IPS DF 19.7 (cell line): Measurements from ENCODE around the gene SLC15A4.
"Not testable (repeated sequence)": the region's sequence is repeated elsewhere in the genome, so short reads cannot be mapped to it uniquely, and the experiment has no call there.

Experiments
- DNase-seq: peaks from one replicate; pipeline ENCODE4 v3.0.0-alpha.2; 2013; ENCODE audit warnings: low read depth, low spot score

Gene SLC15A4

DNA sequence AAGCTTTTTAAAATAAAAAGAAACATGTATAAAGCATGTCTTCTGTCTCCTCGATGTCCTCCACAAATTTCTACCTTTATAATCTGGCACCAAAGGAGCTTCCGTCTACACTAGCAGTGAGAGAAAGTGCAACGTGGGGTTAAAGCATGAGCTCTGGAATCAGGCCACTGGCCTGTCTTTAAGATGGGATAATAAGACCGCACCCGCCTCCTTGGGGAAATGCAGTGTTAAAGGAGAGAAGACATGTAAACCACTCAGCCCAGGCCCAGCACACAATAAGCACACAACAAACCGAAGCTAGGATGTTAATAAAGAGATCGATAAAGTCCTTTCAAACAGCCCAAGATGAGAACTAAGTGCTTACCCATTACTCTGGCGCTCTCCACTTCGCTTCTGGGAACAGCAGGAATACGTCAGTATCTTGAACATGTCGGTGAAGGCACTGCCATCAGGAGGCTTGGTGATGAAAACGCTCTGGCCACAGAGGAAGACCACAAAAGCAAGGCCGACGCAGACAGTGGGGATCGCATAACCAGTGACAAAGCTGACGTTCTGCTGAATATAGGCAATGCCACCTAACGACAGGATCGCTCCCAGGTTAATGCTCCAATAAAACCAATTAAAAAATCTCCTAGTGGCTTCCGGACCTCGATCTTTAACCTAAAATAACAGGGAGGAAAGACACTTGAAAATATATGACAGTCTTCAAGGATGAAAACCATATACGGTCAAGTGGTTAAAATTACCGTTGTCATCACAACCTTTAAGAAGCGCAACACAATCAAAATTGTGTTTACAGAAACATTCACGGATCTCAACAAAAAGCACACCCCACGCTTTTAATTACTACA lies 9.1 kb downstream of the SLC15A4 start:
- no peak for DNase-seq

DNA sequence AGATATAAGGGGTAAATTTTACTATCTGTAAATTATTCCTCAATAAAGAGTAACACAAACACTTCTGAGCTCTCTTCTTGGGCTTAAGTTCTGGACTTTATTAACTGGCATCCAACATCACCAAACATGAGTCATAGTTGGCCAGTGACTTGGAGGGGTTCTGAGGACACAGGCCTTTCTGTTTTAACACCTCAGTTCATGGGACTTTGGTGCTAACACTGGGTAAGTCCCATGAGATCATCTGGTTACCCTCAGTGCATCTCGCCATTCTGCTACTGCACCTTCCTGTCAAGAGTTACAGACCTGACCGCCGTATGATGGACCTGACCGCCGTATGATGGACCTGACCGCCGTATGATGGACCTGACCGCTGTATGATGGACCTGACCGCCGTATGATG lies 9.9 kb downstream of the SLC15A4 start:
- no peak for DNase-seq

- no peak for DNase-seq
Measured at GRCh38 chr12:128813392-128813791, 10.4 kb downstream of the SLC15A4 start.

GRCh38 chr12:128811806-128812205 lies 12.0 kb downstream of the SLC15A4 start:
- no peak for DNase-seq

DNA sequence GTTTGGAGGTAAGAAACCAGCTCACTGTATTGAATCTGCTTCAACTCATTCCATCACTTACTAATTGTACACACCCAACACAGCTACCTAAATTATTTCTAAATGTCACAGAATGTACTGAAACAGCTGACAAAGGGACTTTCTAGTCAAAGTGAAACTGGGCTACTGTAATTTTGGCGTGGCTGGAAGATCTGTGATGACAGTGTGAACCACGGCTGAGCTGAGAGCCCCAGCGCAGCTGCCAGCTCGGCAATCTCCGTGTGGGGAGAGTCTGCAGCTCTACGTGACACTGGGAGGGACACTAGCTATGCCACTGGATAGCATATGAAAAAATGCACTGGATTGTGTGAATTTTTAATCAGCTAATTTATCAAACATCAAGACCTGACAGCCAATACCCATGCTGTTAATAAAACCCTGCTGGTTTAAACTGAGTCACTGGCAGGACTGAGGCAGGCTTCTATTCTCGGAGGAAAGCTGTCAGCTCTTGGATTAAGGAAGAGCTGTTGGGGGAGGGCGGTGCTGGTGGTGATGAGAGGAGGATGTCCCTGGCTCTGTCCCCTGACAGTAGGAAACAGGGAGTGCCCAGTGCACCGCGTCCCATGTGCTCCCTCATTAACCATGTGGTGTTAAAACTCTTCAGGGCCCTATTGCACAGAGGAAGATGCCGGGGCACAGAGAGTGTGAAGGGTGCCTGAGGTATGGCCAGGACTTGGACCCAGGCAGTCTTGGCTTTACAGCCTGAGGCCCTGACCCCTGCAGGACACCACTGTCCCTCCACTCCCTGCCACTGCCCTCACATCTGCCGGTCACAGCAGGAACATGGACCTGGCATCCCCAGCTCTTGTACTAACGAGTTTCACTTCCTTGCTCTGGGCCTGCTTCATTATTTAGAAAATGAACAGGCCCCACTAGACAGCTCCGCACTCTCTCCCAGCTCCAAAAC lies 13.3 kb downstream of the SLC15A4 start:
- no peak for DNase-seq

- DNase-seq = no peak
Measured at GRCh38 chr12:128808651-128809050, 15.1 kb downstream of the SLC15A4 start.

GRCh38 chr12:128807161-128807724 lies 16.5 kb downstream of the SLC15A4 start:
- DNase-seq = no peak

GRCh38 chr12:128806573-128806972 lies 17.2 kb downstream of the SLC15A4 start:
- DNase-seq = no peak

DNA sequence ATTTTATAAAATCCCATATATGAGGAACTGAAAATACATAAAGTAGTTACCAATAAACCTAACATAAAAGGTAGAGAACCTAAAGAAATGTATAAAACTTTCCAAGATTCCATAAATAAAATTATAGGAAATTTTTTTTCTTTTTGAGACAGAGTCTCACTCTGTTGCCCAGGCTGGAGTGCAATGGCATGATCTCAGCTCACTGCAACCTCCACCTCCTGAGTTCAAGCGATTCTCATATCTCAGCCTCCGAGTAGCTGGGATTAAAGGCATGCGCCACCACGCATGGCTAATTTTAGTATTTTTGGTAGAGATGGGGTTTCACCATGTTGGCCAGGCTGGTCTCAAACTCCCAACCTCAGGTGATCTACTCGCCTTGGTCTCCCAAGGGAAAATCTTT lies 18.4 kb downstream of the SLC15A4 start:
- not testable (repeated sequence) for DNase-seq

DNA sequence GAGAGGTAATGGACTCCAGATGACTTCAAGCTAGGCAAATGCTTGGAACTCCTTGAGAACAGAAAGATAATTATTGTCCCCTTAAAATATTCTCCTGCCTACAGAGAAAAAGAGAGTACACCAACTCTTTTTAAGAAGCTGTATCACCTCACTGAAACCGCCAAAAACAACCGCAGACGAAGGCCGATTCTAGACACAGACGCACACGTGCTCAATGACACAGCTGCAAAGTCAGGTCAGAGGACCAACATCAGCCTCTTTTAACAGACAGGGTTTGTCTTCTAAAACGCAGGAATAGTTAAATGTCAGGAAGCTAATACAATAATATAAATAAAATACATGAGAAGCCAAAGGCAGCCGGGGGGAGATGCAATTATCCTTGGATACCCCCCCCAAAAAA lies 19.0 kb downstream of the SLC15A4 start:
- DNase-seq = no peak

- DNase-seq = no peak
Measured at GRCh38 chr12:128803788-128804187, 20.0 kb downstream of the SLC15A4 start.

DNA sequence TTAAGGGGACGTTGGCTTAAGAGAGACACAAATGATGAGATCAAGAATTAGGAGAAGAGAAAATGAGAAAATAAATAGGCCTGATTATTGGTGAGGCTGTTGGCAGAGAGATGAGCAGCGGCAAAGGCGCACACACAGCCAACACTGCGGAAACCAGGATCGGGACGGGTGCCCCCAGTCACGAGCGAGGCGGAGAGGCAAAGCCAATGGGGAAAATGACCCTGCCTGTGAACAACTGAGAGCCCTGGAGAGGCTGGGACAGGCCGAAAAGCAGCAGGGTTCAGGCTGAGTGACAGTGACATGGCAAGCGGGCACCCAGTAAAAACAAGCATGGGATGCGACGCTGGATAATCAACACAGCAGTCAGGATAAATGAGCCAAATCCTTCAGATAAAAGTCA lies 21.0 kb downstream of the SLC15A4 start:
- DNase-seq = no peak

- DNase-seq = no peak
Measured at GRCh38 chr12:128801879-128802391, 21.8 kb downstream of the SLC15A4 start.

- no peak for DNase-seq
Measured at GRCh38 chr12:128800606-128801005, 23.2 kb downstream of the SLC15A4 start.

- no peak for DNase-seq
Measured at GRCh38 chr12:128798571-128799341, 25.0 kb downstream of the SLC15A4 start.

GRCh38 chr12:128797119-128798118 lies 26.3 kb downstream of the SLC15A4 start:
- DNase-seq = peak; percentile 63

GRCh38 chr12:128796439-128797118 lies 27.2 kb downstream of the SLC15A4 start:
- DNase-seq = no peak

DNA sequence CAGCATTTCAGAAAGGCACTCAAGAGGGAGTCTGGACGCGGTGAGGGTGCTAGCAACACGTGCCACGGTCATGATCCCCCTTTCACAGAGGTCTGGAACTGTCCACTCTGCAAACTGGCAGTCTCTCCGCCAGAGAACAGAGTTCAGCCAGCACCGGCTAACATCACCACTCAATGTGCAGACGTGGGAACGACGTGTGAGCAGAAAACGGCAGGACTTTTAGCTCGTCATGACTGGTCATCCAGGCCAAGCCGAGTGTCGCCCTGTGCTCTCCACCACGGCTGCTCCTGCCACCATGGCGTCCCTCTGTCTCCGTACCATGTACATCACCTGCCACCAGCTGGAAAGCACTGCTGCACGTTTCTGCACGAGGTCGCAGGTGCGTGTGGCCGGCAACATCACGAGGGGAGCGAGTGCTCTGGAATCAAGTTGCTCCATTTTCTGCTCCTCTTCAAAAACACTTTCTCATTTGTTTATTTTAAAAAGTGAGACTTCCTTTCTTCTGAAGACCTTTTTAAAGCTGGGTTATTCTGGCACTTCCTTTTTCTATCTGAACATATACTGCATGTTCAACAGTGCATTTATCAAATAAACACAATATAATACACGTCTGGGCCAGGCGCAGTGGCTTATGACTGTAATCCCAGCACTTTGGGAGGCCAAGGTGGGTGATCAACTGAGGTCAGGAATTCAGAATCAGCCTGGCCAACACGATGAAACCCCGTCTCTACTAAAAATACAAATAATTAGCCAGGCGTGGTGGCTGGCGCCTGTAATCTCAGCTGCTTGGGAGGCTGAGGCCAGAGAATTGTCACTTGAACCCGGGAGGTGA lies 28.0 kb downstream of the SLC15A4 start:
- no peak for DNase-seq
